K562 (cell line): ENCODE results near the gene MTHFS. TPM values are rescaled to one million over a fixed set of nuclear protein-coding genes. Genes with fewer than 3 reads are reported as not detected.
A peak's percentile ranks its signal among the peaks of the same experiment; 100 is the strongest.

ENCODE experiments used
- CBX1 ChIP-seq: sonication (generic); IDR thresholded peaks from 2 replicates; pipeline ENCODE4 v1.6.1; 2016; ENCODE audit warnings: antibody characterized with exemption, low read depth, mild to moderate bottlenecking
- CCNT2 ChIP-seq: IDR thresholded peaks from 2 replicates; pipeline ENCODE4 v1.6.1; 2011; ENCODE audit warnings: borderline replicate concordance, low read depth, mild to moderate bottlenecking, moderate library complexity, mixed read lengths, low read length; ENCODE audit not compliant: insufficient read length; ENCODE audit errors: extremely low read depth
- CREB3L1 ChIP-seq: fragments of 450-650 bp; IDR thresholded peaks from 2 replicates; pipeline ENCODE4 v1.6.1; 2014; ENCODE audit warnings: low read depth, mild to moderate bottlenecking, moderate library complexity, borderline replicate concordance
- ETS2 ChIP-seq: IDR thresholded peaks from 2 replicates; pipeline ENCODE4 v1.6.1; 2016; ENCODE audit warnings: borderline replicate concordance, missing genetic modification characterization, mild to moderate bottlenecking, moderate library complexity, missing compliant biosample characterization; ENCODE audit not compliant: poor library complexity, severe bottlenecking
- KDM5B ChIP-seq: fragments of 200-600 bp; sonication (generic); IDR thresholded peaks from 2 replicates; pipeline ENCODE4 v1.6.1; 2012; ENCODE audit warnings: low read depth, mild to moderate bottlenecking, moderate library complexity, low read length, control low read depth, inconsistent platforms; ENCODE audit not compliant: insufficient replicate concordance
- MCM3 ChIP-seq: fragments of 450-650 bp; IDR thresholded peaks from 2 replicates; pipeline ENCODE4 v1.6.1; 2016
- MXI1 ChIP-seq: IDR thresholded peaks from 2 replicates; pipeline ENCODE4 v1.6.1; 2011; ENCODE audit warnings: low read depth, mild to moderate bottlenecking, improper control_type of control experiment, low read length
- PCBP2 ChIP-seq: fragments of 200-400 bp; formaldehyde crosslinking; IDR thresholded peaks from 2 replicates; pipeline ENCODE4 v1.6.1; 2018; ENCODE audit warnings: low read length, low read depth, mild to moderate bottlenecking, moderate library complexity; ENCODE audit not compliant: poor library complexity, severe bottlenecking
- RBBP5 ChIP-seq: fragments of 200-600 bp; sonication (generic); IDR thresholded peaks from 2 replicates; pipeline ENCODE4 v1.6.1; 2012; ENCODE audit warnings: borderline replicate concordance, mild to moderate bottlenecking, low read length, control low read depth, inconsistent platforms; ENCODE audit not compliant: insufficient read depth, poor library complexity, severe bottlenecking
- SFPQ ChIP-seq: fragments of 200-400 bp; formaldehyde crosslinking; IDR thresholded peaks from 2 replicates; pipeline ENCODE4 v1.6.1; 2017; ENCODE audit warnings: mild to moderate bottlenecking, low read depth, low read length, moderate library complexity
- SIN3A ChIP-seq, 2 experiments: fragments of 150-350 bp in 1 of 2; IDR thresholded peaks; 2 replicates each; pipeline ENCODE4 v1.6.1; 2011 to 2016; ENCODE audit warnings: borderline replicate concordance in 2 of 2, low read depth in 2 of 2, low read length in 2 of 2, mild to moderate bottlenecking in 2 of 2, moderate library complexity in 2 of 2; ENCODE audit not compliant: control insufficient read depth in 1 of 2
- XRCC5 ChIP-seq: fragments of 200-400 bp; formaldehyde crosslinking; IDR thresholded peaks from 2 replicates; pipeline ENCODE4 v1.6.1; 2017; ENCODE audit warnings: low read depth, mild to moderate bottlenecking, low read length
- ZNF134 ChIP-seq: fragments of 250-450 bp; sonication (Bioruptor Pico); conservative IDR thresholded peaks from 2 replicates; pipeline ENCODE4 v1.4.0; 2020
- ZNF354B ChIP-seq: fragments of 250-450 bp; sonication (Bioruptor Pico); IDR thresholded peaks from 2 replicates; pipeline ENCODE4 v1.4.0; 2020
- polyA plus RNA-seq, 8 experiments: library from polyadenylated mRNA; depleted of rRNA in 4 of 8; stranded (reverse) in 5 of 8; unstranded in 3 of 8; fragments of >200 nt; fragmentation: Nextera tagmentation in 2 of 8; fragmentation: Illumina TruSeq in 1 of 8; extraction: Ambion mirVana in 2 of 8; extraction: Trizol in 1 of 8; gene quantifications; 2 replicates each; pipeline versions ENCODE4 v1.2.1 to v1.2.3, GENCODE V29; 2011 to 2014; ENCODE audit warnings: inconsistent platforms in 1 of 8, missing spikeins in 1 of 8
- total RNA-seq, 7 experiments: library from RNA; depleted of rRNA in 6 of 7; stranded (reverse); fragments of >200 nt in 6 of 7; fragmentation: Illumina TruSeq in 2 of 7; extraction: Trizol in 2 of 7; gene quantifications; 2 replicates each; pipeline versions ENCODE4 v1.2.1 to v1.2.3, GENCODE V29; 2011 to 2021; ENCODE audit warnings: low replicate concordance in 1 of 7
- TF ChIP-seq, protein P1 (sequence below): fragments of 450-650 bp; IDR thresholded peaks from 2 replicates; pipeline ENCODE4 v1.7.1; 2018; ENCODE audit warnings: mild to moderate bottlenecking, low read depth; ENCODE audit not compliant: partially characterized antibody
- TF ChIP-seq, protein P2 (sequence below), 2 experiments: fragments of 450-650 bp; IDR thresholded peaks; 2 replicates each; pipeline ENCODE4 v1.6.1; 2016
- TF ChIP-seq, protein P3 (sequence below), 2 experiments: IDR thresholded peaks; 2 replicates each; pipeline ENCODE4 v1.6.1; 2011; ENCODE audit warnings: borderline replicate concordance in 1 of 2, control low read depth in 1 of 2, low read depth in 1 of 2, low read length in 1 of 2, mild to moderate bottlenecking in 1 of 2, mixed read lengths in 1 of 2, moderate library complexity in 1 of 2; ENCODE audit not compliant: insufficient read depth in 1 of 2, insufficient read length in 1 of 2, poor library complexity in 1 of 2, severe bottlenecking in 1 of 2; ENCODE audit errors: extremely low read depth in 1 of 2

MTHFS gene
- total and polyA plus RNA-seq, 9 of the 15 experiments (the other 6 are each of a cell fraction or from before 2014, with no cell fraction given), result 17.8 to 79.3 (median 41.7) TPM

GRCh38 chr15:79923079-79923514 is 26.3 kb upstream of the MTHFS start (continued):
- TF ChIP-seq, protein P1, sequence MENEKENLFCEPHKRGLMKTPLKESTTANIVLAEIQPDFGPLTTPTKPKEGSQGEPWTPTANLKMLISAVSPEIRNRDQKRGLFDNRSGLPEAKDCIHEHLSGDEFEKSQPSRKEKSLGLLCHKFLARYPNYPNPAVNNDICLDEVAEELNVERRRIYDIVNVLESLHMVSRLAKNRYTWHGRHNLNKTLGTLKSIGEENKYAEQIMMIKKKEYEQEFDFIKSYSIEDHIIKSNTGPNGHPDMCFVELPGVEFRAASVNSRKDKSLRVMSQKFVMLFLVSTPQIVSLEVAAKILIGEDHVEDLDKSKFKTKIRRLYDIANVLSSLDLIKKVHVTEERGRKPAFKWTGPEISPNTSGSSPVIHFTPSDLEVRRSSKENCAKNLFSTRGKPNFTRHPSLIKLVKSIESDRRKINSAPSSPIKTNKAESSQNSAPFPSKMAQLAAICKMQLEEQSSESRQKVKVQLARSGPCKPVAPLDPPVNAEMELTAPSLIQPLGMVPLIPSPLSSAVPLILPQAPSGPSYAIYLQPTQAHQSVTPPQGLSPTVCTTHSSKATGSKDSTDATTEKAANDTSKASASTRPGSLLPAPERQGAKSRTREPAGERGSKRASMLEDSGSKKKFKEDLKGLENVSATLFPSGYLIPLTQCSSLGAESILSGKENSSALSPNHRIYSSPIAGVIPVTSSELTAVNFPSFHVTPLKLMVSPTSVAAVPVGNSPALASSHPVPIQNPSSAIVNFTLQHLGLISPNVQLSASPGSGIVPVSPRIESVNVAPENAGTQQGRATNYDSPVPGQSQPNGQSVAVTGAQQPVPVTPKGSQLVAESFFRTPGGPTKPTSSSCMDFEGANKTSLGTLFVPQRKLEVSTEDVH, result no peak
- TF ChIP-seq SFPQ (no peak), MCM3 (no peak), CREB3L1 (no peak), SIN3A (IDR thresholded peaks at IDR 0.05; ENCODE audit: borderline replicate concordance in 2 of 2, control insufficient read depth in 1 of 2, low read depth in 2 of 2, low read length in 2 of 2) (peak; percentile 58 to 60; a peak in 1 of 4 replicates), KDM5B (peak; percentile 48), MXI1 (0 out of 2 replicates have a peak, but pooled peaks have one; percentile 7), PCBP2 (no peak), CCNT2 (peak; percentile 50), RBBP5 (peak; percentile 19), ETS2 (no peak), CBX1 (peak; percentile 21; the same call in 1 of the 2 replicates), ZNF134 (CRISPR knock-in tag) (no peak), XRCC5 (no peak; the same call in 1 of the 2 replicates), ZNF354B (CRISPR knock-in tag) (no peak)
- TF ChIP-seq, protein P2, sequence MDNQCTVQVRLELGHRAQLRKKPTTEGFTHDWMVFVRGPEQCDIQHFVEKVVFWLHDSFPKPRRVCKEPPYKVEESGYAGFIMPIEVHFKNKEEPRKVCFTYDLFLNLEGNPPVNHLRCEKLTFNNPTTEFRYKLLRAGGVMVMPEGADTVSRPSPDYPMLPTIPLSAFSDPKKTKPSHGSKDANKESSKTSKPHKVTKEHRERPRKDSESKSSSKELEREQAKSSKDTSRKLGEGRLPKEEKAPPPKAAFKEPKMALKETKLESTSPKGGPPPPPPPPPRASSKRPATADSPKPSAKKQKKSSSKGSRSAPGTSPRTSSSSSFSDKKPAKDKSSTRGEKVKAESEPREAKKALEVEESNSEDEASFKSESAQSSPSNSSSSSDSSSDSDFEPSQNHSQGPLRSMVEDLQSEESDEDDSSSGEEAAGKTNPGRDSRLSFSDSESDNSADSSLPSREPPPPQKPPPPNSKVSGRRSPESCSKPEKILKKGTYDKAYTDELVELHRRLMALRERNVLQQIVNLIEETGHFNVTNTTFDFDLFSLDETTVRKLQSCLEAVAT (IDR thresholded peaks at IDR 0.05), result no peak
- TF ChIP-seq, protein P3, sequence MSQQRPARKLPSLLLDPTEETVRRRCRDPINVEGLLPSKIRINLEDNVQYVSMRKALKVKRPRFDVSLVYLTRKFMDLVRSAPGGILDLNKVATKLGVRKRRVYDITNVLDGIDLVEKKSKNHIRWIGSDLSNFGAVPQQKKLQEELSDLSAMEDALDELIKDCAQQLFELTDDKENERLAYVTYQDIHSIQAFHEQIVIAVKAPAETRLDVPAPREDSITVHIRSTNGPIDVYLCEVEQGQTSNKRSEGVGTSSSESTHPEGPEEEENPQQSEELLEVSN (IDR thresholded peaks at IDR 0.05; ENCODE audit: borderline replicate concordance in 1 of 2, extremely low read depth in 1 of 2, insufficient read depth in 1 of 2, insufficient read length in 1 of 2, low read depth in 1 of 2, low read length in 1 of 2, poor library complexity in 1 of 2, severe bottlenecking in 1 of 2), result peak in 1 of 2 experiments; percentile 60
